Sigmoid colon (tissue), 7 donors: Measurements from ENCODE around the gene TBC1D22A. TPM values are rescaled to one million over a fixed set of nuclear protein-coding genes. Genes with fewer than 3 reads are reported as not detected.

Experiments
- DNase-seq: peaks from one replicate; pipeline ENCODE4 v3.0.0-alpha.2; 2019
- H3K27ac ChIP-seq, 4 donors: fragments of 200-600 bp; sonication (generic); one replicate each; pipeline ENCODE4 v1.5.1; 2016 to 2019; ENCODE audit warnings: mild to moderate bottlenecking in 1 of 4
- H3K27me3 ChIP-seq, 3 donors: fragments of 200-600 bp; sonication (generic); one replicate each; pipeline ENCODE4 v1.5.1; 2019; ENCODE audit warnings: mild to moderate bottlenecking in 1 of 3
- H3K36me3 ChIP-seq, 4 donors: fragments of 200-600 bp; sonication (generic); one replicate each; pipeline ENCODE4 v1.5.1; 2016 to 2019
- H3K4me1 ChIP-seq, 4 donors: fragments of 200-600 bp; sonication (generic); one replicate each; pipeline ENCODE4 v1.5.1; 2017 to 2019
- H3K4me3 ChIP-seq, 4 donors: fragments of 200-600 bp; sonication (generic); one replicate each; pipeline ENCODE4 v1.5.1; 2017 to 2019; ENCODE audit warnings: mild to moderate bottlenecking in 2 of 4, moderate library complexity in 1 of 4
- H3K9me3 ChIP-seq, 4 donors: fragments of 200-600 bp in 3 of 4; sonication (generic) in 3 of 4; one replicate each; pipeline versions ENCODE4 v1.5.1 to v1.6.1; 2013 to 2019
- CTCF ChIP-seq, 4 experiments: fragments of 450-650 bp in 3 of 4; fragments of 200-600 bp in 1 of 4; IDR thresholded peaks; one replicate each; pipeline ENCODE4 v1.5.1; 2016 to 2019; ENCODE audit warnings: antibody characterized with exemption in 4 of 4, mild to moderate bottlenecking in 3 of 4, moderate library complexity in 2 of 4
- EP300 ChIP-seq, 4 donors: sonication (generic); formaldehyde crosslinking; IDR thresholded peaks; one replicate each; pipeline ENCODE4 v1.6.1; 2017; ENCODE audit warnings: antibody characterized with exemption in 4 of 4
- POLR2A ChIP-seq, 2 donors: fragments of 450-650 bp; IDR thresholded peaks; one replicate each; pipeline ENCODE4 v1.6.1; 2016; ENCODE audit warnings: antibody characterized with exemption in 2 of 2, mild to moderate bottlenecking in 2 of 2, moderate library complexity in 2 of 2
- POLR2AphosphoS5 ChIP-seq, 4 donors: sonication (generic); formaldehyde crosslinking; IDR thresholded peaks; one replicate each; pipeline ENCODE4 v1.6.1; 2017; ENCODE audit warnings: antibody characterized with exemption in 4 of 4
- WGBS, 2 donors: extraction: QIAGEN DNeasy Blood & Tissue Kit; methylation state at CpG; one replicate each; pipeline ENCODE4 v1.1.7; 2013; 5-methylcytosine and 5-hydroxymethylcytosine counted together
- intact Hi-C: fragments of 100-400 bp; cut with DNase I; formaldehyde crosslinking; loops from one replicate; pipeline ENCODE4 v1.15.1; 2023
- polyA plus RNA-seq, 3 donors: library from polyadenylated mRNA; stranded (reverse); fragments of 200-250 nt; gene quantifications; one replicate each; pipeline ENCODE4 v1.2.3, GENCODE V29; 2013
- total RNA-seq, 4 donors: library from RNA; depleted of rRNA; stranded (reverse); fragments of >200 nt; gene quantifications; one replicate each; pipeline ENCODE4 v1.1.0, GENCODE V29; 2016
- donor health status: healthy with polysubstance abuse.
- donor health status: Bipolar disorder and iron deficiency.
- donor health status: healthy.

Gene TBC1D22A
- total and polyA plus RNA-seq, 7 donors, result 13.6 to 34.6 (median 14.3) TPM

- no peaks in the 10 kb centered on the region for H3K4me1 ChIP-seq
- no peaks in the 10 kb centered on the region for H3K9me3 ChIP-seq
- H3K27ac ChIP-seq, result no peak overlapping the region
- intact Hi-C loops, result no loop called here
- TF ChIP-seq EP300 (IDR thresholded peaks at IDR 0.05), result no peak
- no peak for TF ChIP-seq POLR2A (IDR thresholded peaks at IDR 0.05)
- no peak for TF ChIP-seq CTCF (IDR thresholded peaks at IDR 0.05)
- no peak for TF ChIP-seq POLR2AphosphoS5 (IDR thresholded peaks at IDR 0.05)
- H3K36me3 ChIP-seq, result no peaks in the 10 kb centered on the region
- no peak overlapping the region for H3K4me3 ChIP-seq
- DNase-seq, result peak; percentile 33
- 47 to 91% methylated on average over 3 of the region's 3 CpGs for WGBS, 2 donors
- peaks cover 0 to 24% (median 0%) of the 10 kb centered on the region in 3 donors for H3K27me3 ChIP-seq
Measured at GRCh38 chr22:47206164-47206563, 443.7 kb downstream of the TBC1D22A start.

GRCh38 chr22:47206666-47207218 lies 444.3 kb downstream of the TBC1D22A start:
- DNase-seq, result peak; percentile 52
- H3K4me3 ChIP-seq, result no peak overlapping the region
- TF ChIP-seq EP300 (IDR thresholded peaks at IDR 0.05), result no peak
- TF ChIP-seq POLR2A (IDR thresholded peaks at IDR 0.05), result no peak
- TF ChIP-seq CTCF (IDR thresholded peaks at IDR 0.05), result no peak
- TF ChIP-seq POLR2AphosphoS5 (IDR thresholded peaks at IDR 0.05), result no peak
- intact Hi-C loops, result no loop called here
- H3K27ac ChIP-seq, result no peak overlapping the region
- H3K4me1 ChIP-seq, result no peaks in the 10 kb centered on the region
- peaks cover 0 to 24% (median 0%) of the 10 kb centered on the region in 3 donors for H3K27me3 ChIP-seq
- no peaks in the 10 kb centered on the region for H3K9me3 ChIP-seq
- no peaks in the 10 kb centered on the region for H3K36me3 ChIP-seq
- 40 to 90% methylated on average over 9 of the region's 9 CpGs for WGBS, 2 donors

GRCh38 chr22:47207387-47207786 lies 444.9 kb downstream of the TBC1D22A start:
- WGBS, 2 donors, result 90 to 92% methylated on average over 6 of the region's 6 CpGs
- no peaks in the 10 kb centered on the region for H3K9me3 ChIP-seq
- H3K4me3 ChIP-seq, result no peak overlapping the region
- intact Hi-C loops, result no loop called here
- H3K4me1 ChIP-seq, result no peaks in the 10 kb centered on the region
- TF ChIP-seq EP300 (IDR thresholded peaks at IDR 0.05) (no peak), POLR2AphosphoS5 (IDR thresholded peaks at IDR 0.05) (no peak)
- H3K36me3 ChIP-seq, result no peaks in the 10 kb centered on the region
- H3K27me3 ChIP-seq, result peaks cover 0 to 22% (median 0%) of the 10 kb centered on the region in 3 donors
- H3K27ac ChIP-seq, result no peak overlapping the region
- peak; percentile 57 for DNase-seq

- TF ChIP-seq POLR2AphosphoS5 (IDR thresholded peaks at IDR 0.05) (no peak), EP300 (IDR thresholded peaks at IDR 0.05) (no peak)
- Histone ChIP-seq H3K27ac (no peak overlapping the region), H3K4me3 (no peak overlapping the region), H3K27me3 (peaks cover 0 to 19% (median 0%) of the 10 kb centered on the region in 3 donors), H3K9me3 (no peaks in the 10 kb centered on the region), H3K36me3 (no peaks in the 10 kb centered on the region), H3K4me1 (no peaks in the 10 kb centered on the region)
- 87 to 92% methylated on average over 12 of the region's 12 CpGs for WGBS, 2 donors
- DNase-seq, result peak; percentile 17
- intact Hi-C loops, result no loop called here
Measured at GRCh38 chr22:47207846-47208554, 445.6 kb downstream of the TBC1D22A start.

- Histone ChIP-seq H3K9me3 (no peaks in the 10 kb centered on the region), H3K27ac (no peak overlapping the region), H3K4me1 (no peaks in the 10 kb centered on the region), H3K27me3 (peaks cover 0 to 13% (median 0%) of the 10 kb centered on the region in 3 donors), H3K36me3 (no peaks in the 10 kb centered on the region), H3K4me3 (no peak overlapping the region)
- TF ChIP-seq POLR2A (IDR thresholded peaks at IDR 0.05) (no peak), EP300 (IDR thresholded peaks at IDR 0.05) (no peak), POLR2AphosphoS5 (IDR thresholded peaks at IDR 0.05) (no peak), CTCF (IDR thresholded peaks at IDR 0.05) (no peak)
- DNase-seq, result peak; percentile 5
- intact Hi-C loops, result no loop called here
- 25 to 73% methylated on average over 14 of the region's 14 CpGs for WGBS, 2 donors
Measured at GRCh38 chr22:47208630-47209029, 446.2 kb downstream of the TBC1D22A start.
